Stimulated activated naive CD4-positive, alpha-beta T cell (primary cell): ENCODE results near the gene GRAP.
"Not testable (repeated sequence)": the region's sequence is repeated elsewhere in the genome, so short reads cannot be mapped to it uniquely, and the experiment has no call there.

Experiments used
- DNase-seq, 6 experiments: peaks; one replicate each; lab custom pipeline; 2025; lab: John Stamatoyannopoulos, UW

The GRAP gene

DNA sequence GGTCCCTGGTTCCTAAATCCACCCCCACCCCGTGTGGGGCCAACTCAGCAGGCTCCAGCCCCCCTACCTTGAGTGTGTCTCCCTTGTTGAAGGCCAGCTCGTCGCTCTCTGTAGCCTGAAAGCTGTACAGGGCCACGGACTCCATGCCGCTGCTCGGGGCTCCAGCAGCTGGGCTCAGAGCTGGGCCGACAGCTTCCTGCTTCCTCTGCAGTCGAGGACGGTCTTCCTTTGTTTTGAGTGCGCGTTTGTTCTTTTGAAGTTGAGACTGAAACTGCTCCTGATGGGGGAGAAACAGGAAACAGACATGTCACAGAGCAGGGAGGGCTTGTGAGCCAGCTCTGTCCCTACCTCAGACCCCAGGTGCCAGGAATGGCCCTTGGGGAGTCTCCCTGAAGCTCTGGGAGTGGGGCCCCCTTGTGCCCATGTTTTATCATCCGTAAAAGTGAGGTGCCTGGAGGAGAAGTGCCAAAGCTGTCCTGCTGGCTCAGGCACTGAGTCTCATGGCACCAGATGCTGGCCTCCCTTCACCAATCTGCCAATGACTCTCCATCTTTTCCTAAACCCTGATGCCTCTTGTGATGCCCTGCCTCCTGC is at the start of gene GRAP:
Gene GRAP (minus strand): TSS at position 176 of the 594 bp plus-strand sequence. CDS start 31 bp downstream, at position 145.
- not testable (repeated sequence) for DNase-seq

GRCh38 chr17:19093684-19094438 is 47.1 kb upstream of the GRAP start:
- not testable (repeated sequence) for DNase-seq

DNA sequence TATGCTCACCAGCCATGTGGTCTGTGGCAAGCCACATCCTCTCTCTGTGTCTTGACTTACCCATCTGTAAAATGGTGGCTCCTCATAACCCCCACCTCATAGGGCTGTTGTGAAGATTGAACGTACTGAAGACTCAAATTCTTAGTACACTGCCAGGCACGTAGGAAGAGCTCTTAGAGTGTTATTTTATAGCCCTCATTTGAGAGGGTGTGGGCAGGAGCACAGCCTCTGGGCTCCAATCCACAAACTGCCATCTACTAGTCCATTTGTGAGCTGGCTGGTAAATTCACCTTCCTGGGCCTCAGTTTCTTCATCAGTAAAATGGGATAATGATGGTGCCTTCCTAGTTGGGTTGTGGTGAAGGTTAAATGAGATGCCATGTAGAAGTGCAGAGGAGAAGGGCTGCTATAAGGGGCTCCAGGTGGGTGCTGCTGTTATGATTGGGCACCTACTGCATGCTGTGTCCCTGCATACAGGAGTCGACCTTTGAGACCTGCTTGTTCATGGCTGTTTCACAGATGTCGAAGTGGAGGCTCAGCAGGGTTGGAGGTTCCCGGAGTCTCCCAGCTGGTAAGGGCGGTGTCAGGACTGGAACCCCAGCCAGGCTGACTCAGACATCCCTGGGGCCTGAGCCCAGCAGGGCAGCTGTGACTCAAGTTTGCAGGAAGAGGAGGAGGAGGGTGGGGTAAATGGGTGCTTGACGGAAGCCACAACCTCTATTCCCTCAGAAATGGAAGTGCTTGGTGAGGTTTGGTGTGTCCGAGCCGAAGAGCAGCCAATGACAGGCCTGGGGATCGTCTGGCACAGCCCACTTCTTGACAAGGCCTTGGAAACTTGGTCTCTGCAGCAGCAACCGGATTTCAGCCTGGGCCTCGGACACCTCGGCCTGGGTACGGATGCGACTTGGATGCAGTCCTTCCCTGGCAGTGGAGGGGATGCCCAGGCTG is 46.3 kb upstream of the GRAP start:
- DNase-seq, result not testable (repeated sequence)

DNA sequence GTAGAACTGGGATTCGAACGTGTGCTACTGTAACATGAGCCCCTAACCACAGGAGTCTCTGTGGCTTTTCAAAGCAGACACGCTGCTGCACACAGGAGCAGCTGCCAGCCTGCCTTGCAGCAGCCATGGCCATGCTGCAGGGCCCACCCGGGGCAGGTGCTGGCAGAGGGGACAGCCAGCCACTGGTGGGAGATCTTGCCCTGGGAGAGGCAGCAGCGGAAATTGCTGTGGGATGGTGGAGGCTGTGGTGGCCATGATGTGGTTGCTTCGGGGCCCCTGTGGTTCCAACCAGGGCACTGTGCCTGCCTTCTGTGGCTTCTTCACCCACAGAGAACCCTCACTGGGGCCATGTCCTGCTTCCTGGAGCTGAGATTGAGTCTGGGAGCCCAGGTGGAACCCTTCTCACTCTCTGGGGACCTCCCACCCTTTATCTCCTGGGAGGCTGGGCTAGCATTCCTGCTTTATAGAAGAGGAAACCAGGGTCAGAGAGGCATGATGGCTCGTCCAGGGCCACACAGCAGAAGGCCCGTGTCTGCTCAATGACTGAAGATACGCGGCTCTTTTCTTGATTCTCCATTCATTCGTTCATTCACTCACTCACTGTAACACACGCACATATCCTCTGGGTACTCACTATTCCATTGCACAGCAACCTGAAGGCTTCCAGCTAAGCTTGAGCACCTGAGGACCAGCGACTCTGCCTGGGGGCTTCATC is 43.5 kb upstream of the GRAP start:
- not testable (repeated sequence) for DNase-seq

- DNase-seq, result not testable (repeated sequence)
Observed at GRCh38 chr17:19088804-19089685, 42.3 kb upstream of the GRAP start.

DNA sequence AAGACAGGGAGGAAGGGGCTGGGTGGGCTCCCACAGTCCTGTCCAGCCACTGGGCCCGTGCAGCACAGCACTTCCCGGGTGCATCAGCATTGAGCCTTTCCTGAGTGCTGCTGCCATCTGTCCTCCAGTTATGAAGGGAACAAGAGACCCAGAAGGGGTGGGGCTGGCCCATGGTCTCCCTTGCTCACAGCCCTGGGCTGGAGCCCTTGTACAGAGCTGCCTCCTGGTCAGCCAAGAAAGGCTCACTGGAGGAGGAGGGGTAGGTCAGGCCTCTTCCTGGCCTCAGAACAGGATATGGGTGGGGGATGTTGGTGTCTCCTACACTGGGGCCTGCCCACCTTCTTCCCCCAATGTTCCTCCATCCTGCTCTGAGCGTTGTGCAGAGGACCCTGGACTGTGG is 30.6 kb upstream of the GRAP start:
- not testable (repeated sequence) for DNase-seq

DNA sequence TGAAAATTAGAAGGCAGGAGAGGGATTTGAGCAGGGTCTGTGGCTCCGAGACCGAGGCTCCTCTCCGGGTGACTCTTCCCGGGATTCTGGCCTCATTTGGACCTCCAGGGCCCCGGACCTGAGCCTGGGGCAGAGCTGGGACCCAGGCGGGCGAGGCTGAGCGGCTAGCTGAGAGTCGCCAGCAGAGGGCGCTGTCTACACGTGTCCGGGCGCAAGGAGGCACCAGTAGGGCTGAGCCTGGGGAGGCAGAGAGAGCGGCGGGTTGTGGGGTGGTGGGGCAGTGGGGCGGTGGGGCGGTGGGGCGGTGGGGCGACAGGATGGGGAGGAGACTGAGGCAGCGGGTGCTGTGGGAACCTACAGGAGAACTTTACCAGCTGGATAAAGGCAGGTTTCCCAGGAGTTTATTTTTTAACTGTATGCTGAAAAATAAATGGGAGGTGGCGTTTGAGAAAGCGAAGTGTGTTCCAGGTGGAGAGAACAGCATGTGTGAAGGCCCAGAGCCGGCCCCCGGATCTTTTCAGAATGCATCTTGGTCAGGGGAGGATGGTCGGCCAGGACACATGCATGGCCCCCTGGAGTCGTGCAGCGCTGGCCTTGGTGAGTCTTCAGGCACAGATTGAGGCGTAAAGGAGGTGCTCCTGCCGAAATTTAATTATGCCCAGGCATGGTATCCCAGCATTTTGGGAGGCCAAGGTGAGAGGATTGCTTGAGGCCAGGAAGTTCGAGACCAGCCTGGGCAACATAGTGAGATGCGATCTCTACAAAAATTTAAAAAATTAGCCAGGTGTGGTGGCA is 29.8 kb upstream of the GRAP start:
- DNase-seq, result not testable (repeated sequence)

GRCh38 chr17:19070318-19071168 is 23.8 kb upstream of the GRAP start:
- not testable (repeated sequence) for DNase-seq

DNA sequence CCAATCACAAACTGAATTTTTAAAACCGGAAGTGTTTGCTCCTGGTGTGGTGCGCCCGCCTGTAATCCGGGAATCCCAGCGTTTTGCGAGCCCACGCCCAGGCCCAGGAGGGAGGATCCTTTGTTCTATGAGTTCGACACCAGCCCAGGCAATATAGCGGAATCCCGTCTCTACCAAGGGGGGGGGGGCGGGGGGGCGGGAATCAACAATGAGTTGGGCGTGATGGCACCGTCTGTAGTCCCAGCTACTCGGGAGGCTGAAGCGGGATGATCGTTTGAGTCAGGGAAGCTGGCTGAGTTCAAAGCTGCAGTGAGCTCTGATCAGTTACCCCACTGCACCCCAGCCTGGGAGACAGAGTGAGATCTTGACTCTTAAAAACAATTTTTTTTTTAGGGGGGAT is 17.6 kb upstream of the GRAP start:
- not testable (repeated sequence) for DNase-seq

DNA sequence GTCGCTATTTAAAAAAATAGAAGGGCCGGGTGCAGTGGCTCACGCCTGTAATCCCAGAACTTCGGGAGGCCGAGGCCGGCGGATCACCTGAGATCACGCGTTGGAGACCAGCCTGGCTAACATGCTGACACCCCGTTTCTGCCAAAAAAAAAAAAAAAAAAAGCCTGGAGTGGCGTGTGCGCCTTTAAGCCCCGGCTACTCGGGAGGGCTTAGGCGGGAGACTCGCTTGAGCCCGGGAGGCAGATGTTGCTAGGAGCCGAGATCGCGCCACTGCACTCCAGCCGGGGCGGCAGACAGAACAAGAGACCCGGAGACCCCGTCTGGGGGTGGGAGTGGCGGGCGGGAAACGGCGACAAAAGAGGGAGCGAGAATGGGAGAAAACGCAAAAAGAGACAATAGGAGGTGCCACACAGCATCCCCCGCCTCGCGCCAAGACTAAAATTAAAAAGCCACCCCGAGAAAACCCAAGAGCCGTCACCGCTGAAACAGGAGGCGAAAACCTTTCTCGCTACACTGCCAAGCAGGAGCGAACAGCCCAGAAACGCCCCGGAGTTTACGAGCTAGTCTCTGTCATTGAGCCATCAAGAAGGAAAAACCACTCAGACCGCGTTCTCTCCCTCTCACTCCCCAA is 16.7 kb upstream of the GRAP start:
- not testable (repeated sequence) for DNase-seq

GRCh38 chr17:19062718-19063325 is 16.1 kb upstream of the GRAP start:
- DNase-seq, result not testable (repeated sequence)

DNA sequence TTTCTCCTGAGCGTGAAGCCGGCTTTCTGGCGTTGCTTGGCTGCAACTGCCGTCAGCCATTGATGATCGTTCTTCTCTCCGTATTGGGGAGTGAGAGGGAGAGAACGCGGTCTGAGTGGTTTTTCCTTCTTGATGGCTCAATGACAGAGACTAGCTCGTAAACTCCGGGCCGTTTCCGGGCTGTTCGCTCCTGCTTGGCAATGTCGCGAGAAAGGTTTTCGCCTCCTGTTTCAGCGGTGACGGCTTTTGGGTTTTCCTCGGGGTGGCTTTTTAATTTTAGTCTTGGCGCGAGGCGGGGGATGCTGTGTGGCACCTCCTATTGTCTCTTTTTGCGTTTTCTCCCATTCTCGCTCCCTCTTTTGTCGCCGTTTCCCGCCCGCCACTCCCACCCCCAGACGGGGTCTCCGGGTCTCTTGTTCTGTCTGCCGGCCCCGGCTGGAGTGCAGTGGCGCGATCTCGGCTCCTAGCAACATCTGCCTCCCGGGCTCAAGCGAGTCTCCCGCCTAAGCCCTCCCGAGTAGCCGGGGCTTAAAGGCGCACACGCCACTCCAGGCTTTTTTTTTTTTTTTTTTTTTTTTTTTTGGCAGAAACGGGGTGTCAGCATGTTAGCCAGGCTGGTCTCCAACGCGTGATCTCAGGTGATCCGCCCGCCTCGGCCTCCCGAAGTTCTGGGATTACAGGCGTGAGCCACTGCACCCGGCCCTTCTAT is 15.4 kb upstream of the GRAP start:
- DNase-seq, result not testable (repeated sequence)

DNA sequence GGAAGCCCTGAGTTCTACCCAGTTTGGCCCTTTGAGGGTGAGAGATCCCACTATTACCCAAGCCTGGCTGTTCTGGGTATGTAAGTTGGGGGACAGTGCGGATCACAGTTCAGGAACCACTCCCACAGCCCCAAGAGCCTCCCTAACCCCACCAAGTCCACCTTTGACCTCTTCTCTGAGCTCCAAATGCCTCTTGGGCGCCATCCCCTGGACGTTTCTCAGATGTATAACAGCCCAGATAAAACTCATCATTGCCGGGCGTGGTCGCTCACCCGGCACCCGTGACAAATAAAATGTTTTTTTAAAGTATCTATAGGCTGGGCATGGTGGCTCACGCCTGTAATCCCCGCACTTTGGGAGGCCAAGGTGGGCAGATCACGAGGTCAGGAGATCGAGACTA is 8.7 kb upstream of the GRAP start:
- not testable (repeated sequence) for DNase-seq

DNA sequence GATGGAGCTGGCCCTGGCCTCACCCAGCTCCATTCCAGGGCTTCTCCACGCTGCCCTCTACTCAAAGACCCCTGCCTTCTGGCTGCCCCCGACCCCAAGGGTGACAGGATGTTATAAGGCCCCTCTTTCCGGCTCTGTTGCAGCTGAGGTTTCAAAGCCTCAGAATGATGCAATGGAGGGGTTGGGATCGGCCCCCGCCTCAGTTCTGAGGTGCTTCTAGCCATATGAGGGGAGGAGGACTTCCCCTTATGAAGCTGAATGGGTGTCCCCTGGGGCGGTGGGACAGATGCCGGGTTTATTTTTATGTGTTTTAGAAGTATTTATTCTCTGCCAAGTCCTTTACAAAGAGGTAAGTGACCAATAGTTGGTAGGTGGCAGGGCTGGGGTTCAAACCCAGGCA is 2.1 kb upstream of the GRAP start:
- DNase-seq, result not testable (repeated sequence)

GRCh38 chr17:19047510-19047909 is 753 bp upstream of the GRAP start:
- not testable (repeated sequence) for DNase-seq

DNA sequence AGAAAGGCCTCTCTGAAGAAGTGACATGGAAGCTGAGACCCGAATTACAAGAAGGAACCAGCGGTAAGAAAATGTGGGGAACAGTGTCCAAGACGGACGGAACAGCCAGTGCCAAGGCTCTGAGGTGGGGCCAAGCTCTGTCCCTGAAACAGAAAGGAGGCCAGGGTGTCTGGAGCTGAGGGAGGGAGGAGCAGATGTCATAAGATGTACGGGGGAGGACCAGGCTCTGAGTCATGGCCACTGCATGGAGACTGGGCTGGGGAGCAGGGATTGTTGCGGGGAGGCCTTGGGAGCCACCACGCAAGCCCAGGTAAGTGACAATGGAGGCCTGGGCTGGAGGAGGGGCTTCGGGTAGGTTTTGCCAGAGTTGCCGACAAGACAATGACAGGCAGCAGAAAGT is 2.1 kb downstream of the GRAP start:
- not testable (repeated sequence) for DNase-seq

- DNase-seq, result not testable (repeated sequence)
Observed at GRCh38 chr17:19043032-19043431, 3.7 kb downstream of the GRAP start.
